Stimulated activated effector memory CD8-positive, alpha-beta T cell treated with anti-CD3 and anti-CD28 coated beads, Interleukin-12 subunit alpha, Interleukin-12 subunit beta, amount 100 ng/mL, for 72 hours (primary cell): Measurements from ENCODE around the gene ENPP6.
A peak's percentile ranks its signal among the peaks of the same experiment; 100 is the strongest.

Experiments
- ATAC-seq: fragments of 150-1000 bp; cut with Tn5 transposase; 2 replicates; pipeline ENCODE4 v1.10.0; 2021
- DNase-seq, 2 donors: peaks; one replicate each; pipeline ENCODE4 v3.0.0; 2021 to 2022; ENCODE audit warnings: low spot score in 2 of 2
- H3K27ac Mint-ChIP-seq: one replicate; pipeline ENCODE4 v1.8.0; 2022; ENCODE audit warnings: mild to moderate bottlenecking, mixed read lengths
- H3K36me3 Mint-ChIP-seq: one replicate; pipeline ENCODE4 v1.8.0; 2022; ENCODE audit warnings: mild to moderate bottlenecking, mixed read lengths
- H3K4me1 Mint-ChIP-seq: one replicate; pipeline ENCODE4 v1.8.0; 2022; ENCODE audit warnings: mixed read lengths
- H3K4me3 Mint-ChIP-seq: one replicate; pipeline ENCODE4 v1.8.0; 2022; ENCODE audit warnings: mild to moderate bottlenecking, mixed read lengths
- H3K9me3 Mint-ChIP-seq: one replicate; pipeline ENCODE4 v1.8.0; 2022; ENCODE audit warnings: mixed read lengths

ENPP6 gene

DNA sequence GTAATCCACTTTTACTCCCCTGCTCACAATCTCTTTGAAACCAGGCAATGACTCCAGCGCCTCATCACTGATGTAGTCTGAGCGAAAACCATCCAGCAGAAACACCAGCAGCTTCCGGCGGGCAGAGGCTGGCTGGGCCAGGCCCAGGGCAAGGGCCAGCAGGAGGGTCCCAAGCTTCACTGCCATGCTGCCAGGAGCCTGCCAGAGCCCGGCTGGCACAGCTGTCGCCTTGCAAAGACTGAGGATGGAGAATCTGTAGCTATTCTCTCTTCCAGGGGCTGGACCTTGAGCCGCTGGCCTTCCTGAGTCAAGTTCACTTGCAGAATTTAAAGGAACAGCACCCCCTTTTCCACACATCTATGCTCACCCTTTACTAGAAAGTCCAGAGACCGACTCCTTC, at the start of gene ENPP6:
ENPP6 (minus strand) TSS at position 240 of the 400 bp plus-strand sequence; CDS start at position 186, 54 bp downstream.
- Mint-ChIP-seq H3K4me1 (no peaks in the 10 kb centered on the region), H3K4me3 (no peak within 1 kb of the TSS), H3K27ac (no peak within 1 kb of the TSS), H3K9me3 (no peaks in the 10 kb centered on the region), H3K36me3 (no peaks in the 10 kb centered on the region)
- ATAC-seq: no peak
- no peak for DNase-seq

DNA sequence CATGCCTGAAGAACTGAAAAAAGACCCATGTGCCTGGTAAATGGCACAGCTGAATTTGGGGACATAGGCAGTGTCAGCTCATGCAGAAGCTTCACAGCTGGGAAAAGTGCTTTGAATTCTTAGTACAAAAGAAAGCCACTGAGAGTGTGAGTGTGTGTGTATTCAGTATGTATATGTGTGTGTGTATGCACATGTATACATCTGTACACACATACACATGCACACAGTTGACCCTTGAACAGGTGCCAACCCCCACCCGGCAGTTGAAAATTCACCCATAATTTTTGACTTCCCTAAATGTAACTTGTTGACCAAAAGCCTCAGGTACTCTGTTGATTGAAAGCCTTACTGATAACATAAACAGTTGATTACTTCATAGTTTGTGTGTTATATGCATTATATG, 49.5 kb upstream of the ENPP6 start:
- Mint-ChIP-seq H3K4me3 (peak overlapping the region; percentile 75), H3K9me3 (no peaks in the 10 kb centered on the region), H3K27ac (peak overlapping the region; percentile 95), H3K36me3 (peaks cover 9% of the 10 kb centered on the region), H3K4me1 (peaks cover 67% of the 10 kb centered on the region)
- ATAC-seq (no peak), DNase-seq (peak in 1 of 2 donors; percentile 48)

DNA sequence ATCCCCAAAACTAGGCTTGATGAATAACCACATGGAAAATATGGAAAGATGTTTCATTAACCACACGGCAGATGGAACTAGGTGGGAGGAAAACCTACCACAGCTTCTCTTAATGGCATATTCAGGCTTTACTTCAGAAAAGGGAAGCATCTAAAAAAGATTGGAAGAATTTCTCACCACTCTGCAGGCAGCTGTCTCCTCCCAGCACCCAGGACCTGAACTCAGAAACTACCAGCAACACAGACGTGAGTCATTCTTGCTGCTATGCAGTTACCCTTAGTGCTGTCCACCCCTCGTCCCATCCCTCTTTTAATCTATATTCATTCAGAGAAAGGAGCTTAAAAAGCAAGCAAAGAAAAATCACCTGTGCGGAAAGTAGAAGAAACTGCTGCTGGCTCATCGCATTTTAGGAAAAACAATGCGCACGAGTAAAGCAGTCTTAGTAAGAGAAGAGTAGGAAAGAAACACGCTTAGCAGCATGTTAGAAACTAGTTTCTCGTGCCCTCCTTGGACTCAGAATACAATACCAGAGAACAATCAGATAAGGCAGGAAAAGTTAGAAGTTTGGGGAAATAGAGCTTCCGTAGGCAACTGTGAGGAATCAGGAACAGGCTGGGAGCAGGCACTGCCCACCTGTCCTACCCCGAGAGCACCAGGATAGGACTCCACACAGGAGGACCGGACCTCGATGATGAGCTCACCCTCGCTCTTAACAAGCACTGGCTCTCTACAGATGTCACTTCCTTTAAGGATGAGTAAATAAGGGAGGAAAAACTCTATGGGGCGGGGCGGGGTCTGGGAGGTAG, 48.1 kb upstream of the ENPP6 start:
- Mint-ChIP-seq H3K4me3 (peak overlapping the region; percentile 75), H3K9me3 (no peaks in the 10 kb centered on the region), H3K4me1 (peaks cover 63% of the 10 kb centered on the region), H3K27ac (peak overlapping the region; percentile 70), H3K36me3 (peaks cover 9% of the 10 kb centered on the region)
- ATAC-seq: no peak
- peak in 1 of 2 donors; percentile 59 for DNase-seq

DNA sequence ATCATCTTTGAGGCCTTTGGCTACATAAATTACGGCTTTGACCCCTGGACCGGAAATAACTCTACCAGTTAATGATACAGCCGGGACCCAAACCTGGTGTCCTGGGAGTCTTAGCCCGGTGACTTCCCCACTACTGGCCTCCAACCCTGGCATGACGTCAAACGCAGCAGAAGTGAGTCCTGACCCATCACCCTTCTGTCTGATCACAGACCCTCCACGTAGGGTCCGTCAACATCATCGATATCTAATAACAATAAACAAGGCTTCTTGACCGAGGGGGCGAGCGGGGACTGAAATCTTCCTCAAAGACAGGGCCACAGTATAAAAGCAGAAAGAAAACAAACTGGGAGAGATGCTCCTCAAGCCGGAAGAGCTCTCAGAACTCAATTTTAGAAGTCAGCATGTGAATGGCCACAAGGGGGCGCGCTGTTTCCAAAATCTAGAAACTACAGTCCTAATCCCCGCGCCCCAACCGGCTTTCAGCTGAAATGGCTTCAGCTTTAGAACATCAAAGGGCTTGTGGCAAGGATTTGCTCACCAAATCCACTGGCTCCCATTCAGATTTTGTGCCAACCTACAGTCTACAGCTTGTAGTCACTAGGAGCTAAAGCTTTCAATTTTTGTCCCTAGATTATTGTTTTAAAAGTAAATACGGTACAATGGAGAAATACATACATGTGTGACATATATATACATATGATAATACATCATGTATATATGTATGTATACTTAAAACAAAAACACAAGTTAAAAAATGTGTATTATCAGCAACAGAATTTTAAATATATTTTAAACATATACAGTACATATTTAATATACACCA, 46.4 kb upstream of the ENPP6 start:
- Mint-ChIP-seq H3K27ac (peak overlapping the region; percentile 80), H3K4me3 (peak overlapping the region; percentile 34), H3K9me3 (no peaks in the 10 kb centered on the region), H3K36me3 (peaks cover 9% of the 10 kb centered on the region), H3K4me1 (peaks cover 49% of the 10 kb centered on the region)
- ATAC-seq: peak; percentile 61
- DNase-seq: peak; percentile 85 to 95

DNA sequence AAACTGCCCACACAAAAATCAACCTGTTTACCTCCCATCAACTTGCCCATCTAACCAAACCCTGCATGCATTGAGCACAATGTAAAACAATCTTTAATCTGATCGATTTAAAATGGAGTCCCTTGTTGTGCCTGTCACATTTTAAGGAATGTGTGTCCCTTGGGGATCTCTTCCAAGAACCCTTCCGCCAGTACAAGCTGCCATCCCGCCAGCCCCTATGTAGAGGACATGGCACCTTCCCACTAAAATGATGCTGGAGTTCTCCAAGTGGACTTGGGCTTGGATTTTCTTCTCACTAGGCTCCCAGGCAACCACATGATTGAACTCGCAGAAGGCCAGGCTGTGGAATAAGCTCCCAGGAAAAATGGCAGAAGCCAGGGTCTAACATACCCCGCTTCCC, 45.8 kb upstream of the ENPP6 start:
- ATAC-seq (no peak), DNase-seq (peak in 1 of 2 donors; percentile 47)
- Mint-ChIP-seq H3K9me3 (no peaks in the 10 kb centered on the region), H3K36me3 (peaks cover 9% of the 10 kb centered on the region), H3K4me1 (peaks cover 45% of the 10 kb centered on the region), H3K27ac (peak overlapping the region; percentile 80), H3K4me3 (no peak overlapping the region)

DNA sequence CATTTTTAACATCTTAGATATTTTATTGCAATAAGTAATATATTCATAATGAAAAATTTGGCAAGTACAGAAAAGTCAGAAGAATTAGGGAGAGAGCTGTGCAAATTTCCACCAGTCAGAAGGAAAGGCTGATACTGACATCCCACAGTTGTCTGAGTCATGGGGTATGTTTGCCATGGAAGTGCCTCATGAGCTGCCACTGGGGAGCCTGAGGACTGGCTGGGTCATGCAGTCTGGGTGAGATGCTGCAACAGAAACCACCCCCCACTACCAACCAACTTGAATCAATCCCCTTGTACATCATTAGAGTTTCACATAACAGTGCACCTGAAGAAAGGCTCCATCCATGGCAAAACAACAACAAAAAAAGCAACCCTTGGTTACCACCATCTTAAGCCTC, 45.2 kb upstream of the ENPP6 start:
- Mint-ChIP-seq H3K4me3 (no peak overlapping the region), H3K9me3 (no peaks in the 10 kb centered on the region), H3K4me1 (peaks cover 40% of the 10 kb centered on the region), H3K36me3 (peaks cover 5% of the 10 kb centered on the region), H3K27ac (no peak overlapping the region)
- DNase-seq (peak in 1 of 2 donors; percentile 45), ATAC-seq (peak; percentile 48)

DNA sequence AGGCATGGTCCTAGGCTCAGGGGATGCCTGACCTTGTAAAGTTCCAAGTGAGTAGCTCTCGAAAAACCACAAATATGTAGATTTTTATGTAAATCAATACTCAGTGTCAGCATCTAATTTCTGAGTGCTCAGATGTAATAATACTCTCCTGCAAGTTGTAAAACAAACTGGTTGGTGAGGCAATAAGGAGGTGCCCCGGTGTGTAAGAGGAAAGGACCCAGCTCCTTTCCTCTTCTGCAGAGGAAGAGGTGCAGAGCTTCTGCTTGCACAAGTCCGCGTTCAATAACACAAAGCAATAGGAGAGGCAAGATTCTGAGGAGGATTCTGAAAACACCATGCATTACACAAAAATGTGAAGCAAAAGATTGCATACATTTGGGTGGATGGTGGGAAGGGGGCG, 43.6 kb upstream of the ENPP6 start:
- no peaks in the 10 kb centered on the region for H3K9me3 Mint-ChIP-seq
- DNase-seq: peak in 1 of 2 donors; percentile 41
- H3K4me3 Mint-ChIP-seq: no peak overlapping the region
- no peaks in the 10 kb centered on the region for H3K36me3 Mint-ChIP-seq
- ATAC-seq: no peak
- no peak overlapping the region for H3K27ac Mint-ChIP-seq
- H3K4me1 Mint-ChIP-seq: peaks cover 27% of the 10 kb centered on the region

DNA sequence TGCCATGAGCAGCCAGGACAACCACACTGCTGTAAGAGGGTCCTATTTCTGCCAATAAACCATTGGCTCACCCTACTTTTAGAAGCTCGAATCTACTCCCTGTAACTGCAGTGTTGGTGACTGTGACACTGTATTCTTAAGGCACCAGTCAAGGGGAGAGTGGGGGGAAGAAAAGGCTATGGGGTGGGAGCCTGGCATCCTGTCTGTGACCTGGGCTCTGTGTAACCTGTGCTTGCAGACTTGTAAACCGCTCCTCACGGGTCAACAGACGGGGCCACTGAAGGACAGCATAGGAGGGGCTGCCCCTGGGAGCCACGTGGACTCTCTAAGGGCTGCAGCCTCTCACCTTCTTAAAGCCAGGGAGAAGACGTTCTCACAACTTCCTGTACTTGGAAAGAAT, 42.2 kb upstream of the ENPP6 start:
- H3K9me3 Mint-ChIP-seq: no peaks in the 10 kb centered on the region
- ATAC-seq (no peak), DNase-seq (peak in 1 of 2 donors; percentile 37)
- peaks cover 13% of the 10 kb centered on the region for H3K4me1 Mint-ChIP-seq
- H3K4me3 Mint-ChIP-seq: no peak overlapping the region
- no peaks in the 10 kb centered on the region for H3K36me3 Mint-ChIP-seq
- no peak overlapping the region for H3K27ac Mint-ChIP-seq

DNA sequence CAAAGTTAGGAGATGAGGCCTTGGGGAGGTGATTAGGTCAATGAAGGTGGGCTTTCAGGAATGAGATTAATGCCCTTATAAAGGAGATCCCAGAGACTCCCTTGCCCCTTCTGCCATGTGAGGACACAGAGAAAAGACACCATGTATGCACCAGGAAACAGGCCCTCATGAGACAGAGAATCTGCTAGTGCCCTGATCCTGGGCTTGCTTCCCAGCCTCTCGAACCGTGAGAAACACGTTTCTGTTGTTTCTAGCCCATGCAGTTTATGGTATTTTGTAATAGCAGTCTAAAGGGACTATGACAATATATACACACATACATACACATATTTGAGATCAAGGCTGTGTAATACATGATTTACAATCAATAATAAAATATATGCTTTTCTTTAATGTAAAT, 41.4 kb upstream of the ENPP6 start:
- Mint-ChIP-seq H3K27ac (no peak overlapping the region), H3K36me3 (no peaks in the 10 kb centered on the region), H3K4me1 (peaks cover 10% of the 10 kb centered on the region), H3K9me3 (no peaks in the 10 kb centered on the region), H3K4me3 (no peak overlapping the region)
- DNase-seq (no peak), ATAC-seq (no peak)

DNA sequence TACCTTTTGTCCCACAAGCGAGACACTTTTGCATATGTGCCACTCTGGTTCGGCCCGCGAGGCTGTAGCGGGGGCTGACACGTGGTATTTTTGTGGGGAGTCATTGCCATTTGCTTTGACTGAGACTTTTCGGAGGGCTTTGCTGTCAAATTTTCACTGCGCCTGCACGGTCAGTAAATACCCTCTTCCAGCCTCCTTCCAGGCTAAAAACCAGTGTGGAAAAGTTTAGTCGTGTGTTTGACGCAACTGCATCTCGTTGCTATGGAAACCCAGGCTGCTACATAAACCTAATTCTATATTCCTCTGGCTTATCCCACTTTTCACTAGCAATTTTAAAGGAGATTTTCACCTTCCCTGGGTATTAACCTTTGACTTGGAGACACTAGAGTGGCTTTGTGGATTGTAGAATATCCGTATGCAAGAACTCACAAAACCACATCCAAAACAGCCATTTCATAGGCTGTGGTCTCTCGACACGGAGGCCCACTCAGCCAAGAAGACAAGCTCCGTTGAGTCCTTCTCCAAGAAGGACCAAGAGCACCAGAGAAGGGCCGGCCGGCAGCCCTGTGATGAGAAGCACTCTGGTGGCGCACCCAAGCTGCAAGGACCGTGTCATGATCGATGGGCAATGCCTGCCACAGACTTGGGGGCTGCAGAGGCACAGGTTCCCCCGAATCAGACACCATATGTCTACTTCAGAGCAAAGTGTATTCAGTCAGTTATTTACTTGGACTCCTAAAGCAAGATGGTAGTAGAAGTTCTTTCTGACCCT, 38.4 kb upstream of the ENPP6 start:
- peaks cover 15% of the 10 kb centered on the region for H3K4me1 Mint-ChIP-seq
- H3K27ac Mint-ChIP-seq: no peak overlapping the region
- no peaks in the 10 kb centered on the region for H3K36me3 Mint-ChIP-seq
- ATAC-seq (no peak), DNase-seq (peak in 1 of 2 donors; percentile 30)
- H3K4me3 Mint-ChIP-seq: no peak overlapping the region
- H3K9me3 Mint-ChIP-seq: no peaks in the 10 kb centered on the region

DNA sequence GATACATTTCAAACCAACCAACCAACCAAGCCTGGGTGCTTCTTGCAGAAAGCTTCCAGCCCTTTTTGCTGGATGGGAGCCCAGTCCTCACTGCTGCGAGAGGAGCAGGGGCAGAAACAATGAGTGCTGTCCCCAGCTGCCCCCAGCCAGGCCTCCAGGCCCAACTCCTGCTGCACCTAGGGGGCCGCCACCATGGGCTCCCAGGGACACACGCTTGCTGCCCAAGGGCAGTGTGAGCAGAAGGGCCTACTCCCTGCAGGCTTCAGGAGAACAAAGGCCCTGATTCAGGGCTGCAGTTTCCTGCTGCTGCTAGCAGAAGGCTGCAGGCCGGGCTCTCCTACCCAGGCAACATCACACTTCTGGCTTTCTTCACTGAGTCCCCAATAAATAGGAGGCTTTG, 37.7 kb upstream of the ENPP6 start:
- Mint-ChIP-seq H3K9me3 (no peaks in the 10 kb centered on the region), H3K27ac (no peak overlapping the region), H3K4me3 (no peak overlapping the region), H3K36me3 (no peaks in the 10 kb centered on the region), H3K4me1 (peaks cover 20% of the 10 kb centered on the region)
- DNase-seq: peak in 1 of 2 donors; percentile 45
- no peak for ATAC-seq

DNA sequence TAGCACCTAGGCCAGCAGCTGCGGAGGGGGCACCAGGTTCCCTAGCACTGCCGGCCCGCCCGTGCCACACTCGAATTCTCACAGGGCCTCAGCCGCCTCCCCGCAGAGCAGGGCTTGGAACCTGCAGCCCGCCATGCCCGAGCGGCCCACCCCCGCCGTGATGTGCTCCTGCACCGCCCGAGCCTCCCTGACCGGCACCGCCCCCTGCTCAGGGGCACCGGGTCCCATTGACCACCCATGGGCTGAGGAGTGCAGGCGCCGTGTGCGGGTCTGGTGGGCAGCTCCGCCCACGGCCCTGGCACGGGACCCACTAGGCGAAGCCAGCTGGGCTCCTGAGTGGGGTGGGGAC, 35.4 kb upstream of the ENPP6 start:
- DNase-seq: peak; percentile 1 to 41
- no peak for ATAC-seq
- H3K4me3 Mint-ChIP-seq: no peak overlapping the region
- no peak overlapping the region for H3K27ac Mint-ChIP-seq
- no peaks in the 10 kb centered on the region for H3K9me3 Mint-ChIP-seq
- peaks cover 20% of the 10 kb centered on the region for H3K4me1 Mint-ChIP-seq
- H3K36me3 Mint-ChIP-seq: no peaks in the 10 kb centered on the region

DNA sequence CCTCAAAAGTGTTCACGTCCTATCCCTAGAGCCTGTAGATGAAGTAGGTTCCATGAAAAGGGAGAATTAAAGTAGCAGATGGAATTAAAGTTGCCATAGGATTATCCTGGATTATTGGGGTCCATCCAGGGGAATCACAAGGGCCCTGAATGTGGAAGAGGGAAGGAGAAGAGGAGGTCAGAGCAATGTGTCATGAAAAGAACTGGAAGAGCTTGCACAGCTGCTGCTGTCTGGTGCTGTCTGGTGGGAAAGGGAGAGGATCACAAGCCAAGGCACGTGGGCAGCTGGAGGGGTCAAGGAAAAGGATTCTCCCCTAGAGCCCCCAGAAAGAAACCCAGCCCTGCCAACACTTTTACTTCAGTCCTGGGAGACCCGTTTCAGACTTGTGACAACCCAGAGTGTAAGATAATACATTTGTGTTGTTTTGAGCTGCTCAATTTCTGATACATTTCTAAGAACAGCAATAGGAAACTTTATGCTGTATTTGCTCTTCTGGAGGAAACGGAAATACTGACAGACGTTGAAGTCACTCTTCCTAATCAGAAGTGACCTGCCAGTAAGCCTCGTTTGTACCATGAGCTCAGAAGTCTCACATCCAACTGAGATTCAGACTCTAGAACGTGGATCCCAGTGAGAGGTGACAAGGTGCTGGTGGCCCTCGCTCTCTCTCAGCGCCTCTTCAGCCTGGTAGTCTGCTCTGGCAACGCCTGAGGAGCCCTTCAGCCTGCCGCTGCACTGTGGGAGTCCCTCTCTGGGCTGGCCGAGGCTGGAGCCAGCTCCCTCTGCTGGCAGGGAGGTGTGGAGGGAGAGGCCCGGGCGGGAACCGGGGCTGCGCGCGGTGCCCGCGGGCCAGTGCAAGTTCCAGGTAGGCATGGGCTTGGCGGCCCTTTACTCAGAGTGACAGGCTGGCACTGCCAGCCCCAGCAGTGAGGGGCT, 34.7 kb upstream of the ENPP6 start:
- no peaks in the 10 kb centered on the region for H3K36me3 Mint-ChIP-seq
- ATAC-seq (peak; percentile 57), DNase-seq (peak; percentile 1 to 46)
- H3K4me3 Mint-ChIP-seq: peak overlapping the region; percentile 1
- H3K27ac Mint-ChIP-seq: peak overlapping the region; percentile 66
- H3K4me1 Mint-ChIP-seq: peaks cover 20% of the 10 kb centered on the region
- no peaks in the 10 kb centered on the region for H3K9me3 Mint-ChIP-seq

DNA sequence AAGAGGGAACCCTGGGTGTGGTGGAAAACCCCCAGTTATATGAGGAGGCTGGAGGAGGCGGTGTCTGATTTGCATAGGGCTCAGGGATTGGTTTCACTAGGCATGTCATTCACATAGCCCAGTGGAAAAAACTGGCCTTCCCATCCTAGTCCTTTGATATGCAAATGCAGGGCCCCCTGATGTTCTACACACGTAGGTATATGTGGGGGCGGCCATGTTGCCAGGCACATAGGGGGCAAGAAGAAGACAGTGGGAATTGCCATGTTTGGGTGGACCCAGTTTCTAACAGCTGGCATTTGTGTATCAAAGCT, 34.0 kb upstream of the ENPP6 start:
- H3K9me3 Mint-ChIP-seq: no peaks in the 10 kb centered on the region
- H3K27ac Mint-ChIP-seq: peak overlapping the region; percentile 82
- H3K4me3 Mint-ChIP-seq: peak overlapping the region; percentile 1
- H3K36me3 Mint-ChIP-seq: no peaks in the 10 kb centered on the region
- ATAC-seq: peak; percentile 17
- H3K4me1 Mint-ChIP-seq: peaks cover 20% of the 10 kb centered on the region
- no peak for DNase-seq
